Natural killer cell (primary cell): ENCODE data around the gene TMEM145. TPM values are rescaled to one million over a fixed set of nuclear protein-coding genes. Genes with fewer than 3 reads are reported as not detected.

ENCODE experiments used
- ATAC-seq, 3 donors: fragments of 150-1000 bp in 2 of 3; fragments of 200-7000 bp in 1 of 3; cut with Tn5 transposase; 1 replicate in 1 of 3; 2 replicates in 2 of 3; pipeline ENCODE4 v1.10.0; 2021; ENCODE audit warnings: mild to moderate bottlenecking in 2 of 3, moderate library complexity in 2 of 3
- DNase-seq, 2 donors: peaks; one replicate each; pipeline versions ENCODE4 v3.0.0 to v3.0.0-alpha.2; 2013 to 2021; ENCODE audit warnings: mixed read lengths in 1 of 2
- H3K27ac ChIP-seq: one replicate; pipeline ENCODE4 v1.5.1; 2013; ENCODE audit warnings: mild to moderate bottlenecking, low read length
- H3K27me3 ChIP-seq: one replicate; pipeline ENCODE4 v1.6.1; 2013; ENCODE audit warnings: low read length; ENCODE audit not compliant: control insufficient read depth, insufficient read depth
- H3K36me3 ChIP-seq: one replicate; pipeline ENCODE4 v1.6.1; 2013; ENCODE audit warnings: low read length; ENCODE audit not compliant: control insufficient read depth, insufficient read depth
- H3K4me1 ChIP-seq: one replicate; pipeline ENCODE4 v1.6.1; 2013; ENCODE audit warnings: low read length; ENCODE audit not compliant: control insufficient read depth, insufficient read depth
- H3K4me3 ChIP-seq: one replicate; pipeline ENCODE4 v1.5.1; 2013; ENCODE audit warnings: low read length
- H3K9me3 ChIP-seq: one replicate; pipeline ENCODE4 v1.6.1; 2013; ENCODE audit warnings: low read length; ENCODE audit not compliant: control insufficient read depth, insufficient read depth
- H3K27ac Mint-ChIP-seq, 2 donors: one replicate each; pipeline ENCODE4 v1.8.0; 2022; ENCODE audit warnings: mild to moderate bottlenecking in 2 of 2, mixed read lengths in 2 of 2, moderate library complexity in 1 of 2
- H3K27me3 Mint-ChIP-seq, 2 donors: one replicate each; pipeline ENCODE4 v1.8.0; 2022; ENCODE audit warnings: low read depth in 2 of 2, mixed read lengths in 2 of 2
- H3K36me3 Mint-ChIP-seq: one replicate; pipeline ENCODE4 v1.8.0; 2022; ENCODE audit warnings: mixed read lengths
- H3K4me1 Mint-ChIP-seq, 2 donors: one replicate each; pipeline ENCODE4 v1.8.0; 2022; ENCODE audit warnings: mixed read lengths in 2 of 2
- H3K4me3 Mint-ChIP-seq: one replicate; pipeline ENCODE4 v1.8.0; 2022; ENCODE audit warnings: mild to moderate bottlenecking, moderate library complexity, mixed read lengths
- H3K9me3 Mint-ChIP-seq, 2 donors: one replicate each; pipeline ENCODE4 v1.8.0; 2022; ENCODE audit warnings: mixed read lengths in 2 of 2
- WGBS: methylation state at CpG from one replicate; pipeline ENCODE4 v1.1.7; 2013; ENCODE audit warnings: missing lambda C conversion rate; ENCODE audit not compliant: insufficient coverage; 5-methylcytosine and 5-hydroxymethylcytosine counted together
- intact Hi-C: fragments of 100-400 bp; cut with micrococcal nuclease; formaldehyde crosslinking; loops from one replicate; pipeline ENCODE4 v1.14.2; 2022
- total RNA-seq, 4 donors: library from RNA; stranded (reverse); fragments of 120-200 nt in 1 of 4; gene quantifications; one replicate each; pipeline versions ENCODE4 v1.2.3 to v1.2.4, GENCODE V29; 2013 to 2022
- TF ChIP-seq, protein P1 (sequence below): fragments of 200-600 bp; IDR thresholded peaks from one replicate; pipeline ENCODE4 v1.8.0; 2022; ENCODE audit warnings: antibody characterized with exemption

The TMEM145 gene
- total RNA-seq, 3 donors from 2014 or later (not counting 1 experiment from before 2014, with no cell fraction given) = not detected

DNA sequence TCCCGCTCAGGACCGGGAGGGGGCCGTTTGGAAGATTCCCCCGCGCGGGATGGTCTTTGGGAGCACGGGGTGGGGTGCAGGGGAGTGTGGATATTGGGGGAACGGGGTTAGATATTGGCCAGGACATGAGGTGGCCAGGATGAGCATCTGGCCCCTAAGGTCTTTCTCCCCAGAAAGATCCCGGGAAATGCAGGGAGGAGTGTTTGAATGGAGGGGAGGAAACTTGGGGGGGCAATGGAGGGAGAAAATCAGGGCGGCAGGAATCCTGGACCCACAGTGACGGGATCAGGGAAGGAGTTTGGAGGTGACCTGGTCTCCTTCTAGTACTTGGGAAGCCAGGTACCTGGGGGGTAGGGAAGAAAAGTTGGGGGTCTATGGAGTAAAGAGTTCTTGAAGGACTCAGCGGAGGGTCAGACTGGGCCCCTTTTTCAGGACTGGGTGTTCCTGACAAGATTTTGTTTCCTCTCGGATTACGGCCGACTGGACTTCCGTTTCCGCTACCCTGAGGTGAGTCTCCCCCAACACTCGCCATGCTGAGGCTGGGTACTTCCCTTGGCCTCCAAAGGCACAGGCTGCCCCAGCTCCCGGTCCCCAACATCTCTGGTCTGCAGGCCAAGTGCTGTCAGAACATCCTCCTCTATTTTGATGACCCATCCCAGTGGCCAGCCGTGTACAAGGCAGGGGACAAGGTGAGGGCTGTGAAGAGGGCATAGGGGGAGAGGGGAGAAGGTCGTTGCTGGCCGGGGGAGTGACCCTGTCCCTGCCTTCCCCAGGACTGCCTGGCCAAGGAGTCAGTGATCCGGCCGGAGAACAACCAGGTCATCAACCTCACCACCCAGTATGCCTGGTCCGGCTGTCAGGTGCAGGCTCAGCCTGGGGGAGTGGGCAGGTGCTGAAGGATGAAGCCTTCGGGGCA lies 989 bp downstream of the TMEM145 start:
- peaks cover 23 to 39% of the 10 kb centered on the region in 2 donors for H3K27me3 Mint-ChIP-seq

DNA sequence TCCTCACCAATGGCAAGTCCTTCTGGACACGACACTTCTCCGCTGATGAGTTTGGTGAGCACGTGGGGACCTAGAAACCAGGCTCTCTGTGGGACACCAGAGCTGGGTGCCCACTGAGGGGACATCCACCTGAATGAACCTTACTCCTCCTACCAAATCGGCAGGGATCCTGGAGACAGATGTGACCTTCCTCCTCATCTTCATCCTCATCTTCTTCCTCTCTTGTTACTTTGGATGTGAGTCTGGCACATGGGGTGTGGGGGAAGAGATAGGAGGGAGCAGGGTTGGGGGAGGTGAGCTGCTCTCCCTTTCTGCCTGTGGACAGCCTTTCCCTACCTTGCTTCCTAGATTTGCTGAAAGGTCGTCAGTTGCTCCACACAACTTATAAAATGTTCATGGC lies 1.9 kb downstream of the TMEM145 start:
- no peak overlapping the region for H3K27ac ChIP-seq
- intact Hi-C loops = no loop called here
- peaks cover 23 to 34% of the 10 kb centered on the region in 2 donors for H3K4me1 Mint-ChIP-seq
- H3K36me3 Mint-ChIP-seq = no peaks in the 10 kb centered on the region
- WGBS = 92% methylated on average over 4 of the region's 5 CpGs
- H3K27me3 Mint-ChIP-seq = peaks cover 23 to 39% of the 10 kb centered on the region in 2 donors
- TF ChIP-seq, protein P1, sequence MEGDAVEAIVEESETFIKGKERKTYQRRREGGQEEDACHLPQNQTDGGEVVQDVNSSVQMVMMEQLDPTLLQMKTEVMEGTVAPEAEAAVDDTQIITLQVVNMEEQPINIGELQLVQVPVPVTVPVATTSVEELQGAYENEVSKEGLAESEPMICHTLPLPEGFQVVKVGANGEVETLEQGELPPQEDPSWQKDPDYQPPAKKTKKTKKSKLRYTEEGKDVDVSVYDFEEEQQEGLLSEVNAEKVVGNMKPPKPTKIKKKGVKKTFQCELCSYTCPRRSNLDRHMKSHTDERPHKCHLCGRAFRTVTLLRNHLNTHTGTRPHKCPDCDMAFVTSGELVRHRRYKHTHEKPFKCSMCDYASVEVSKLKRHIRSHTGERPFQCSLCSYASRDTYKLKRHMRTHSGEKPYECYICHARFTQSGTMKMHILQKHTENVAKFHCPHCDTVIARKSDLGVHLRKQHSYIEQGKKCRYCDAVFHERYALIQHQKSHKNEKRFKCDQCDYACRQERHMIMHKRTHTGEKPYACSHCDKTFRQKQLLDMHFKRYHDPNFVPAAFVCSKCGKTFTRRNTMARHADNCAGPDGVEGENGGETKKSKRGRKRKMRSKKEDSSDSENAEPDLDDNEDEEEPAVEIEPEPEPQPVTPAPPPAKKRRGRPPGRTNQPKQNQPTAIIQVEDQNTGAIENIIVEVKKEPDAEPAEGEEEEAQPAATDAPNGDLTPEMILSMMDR = no peak
- no peaks in the 10 kb centered on the region for H3K36me3 ChIP-seq
- H3K4me1 ChIP-seq = peaks cover 36% of the 10 kb centered on the region
- no peaks in the 10 kb centered on the region for H3K9me3 Mint-ChIP-seq
- no peak overlapping the region for H3K4me3 ChIP-seq
- ATAC-seq (no peak), DNase-seq (no peak)
- H3K27ac Mint-ChIP-seq = no peak overlapping the region
- peak overlapping the region; percentile 25 for H3K4me3 Mint-ChIP-seq
- no peaks in the 10 kb centered on the region for H3K9me3 ChIP-seq
- H3K27me3 ChIP-seq = peaks cover 25% of the 10 kb centered on the region

More for the DNA sequence above, 989 bp downstream of the TMEM145 start:
- H3K27ac ChIP-seq = no peak overlapping the region
- DNase-seq = no peak
- H3K4me1 ChIP-seq = peaks cover 36% of the 10 kb centered on the region
- peaks cover 25% of the 10 kb centered on the region for H3K27me3 ChIP-seq
- no peaks in the 10 kb centered on the region for H3K9me3 ChIP-seq
- H3K9me3 Mint-ChIP-seq = no peaks in the 10 kb centered on the region
- peaks cover 23 to 34% of the 10 kb centered on the region in 2 donors for H3K4me1 Mint-ChIP-seq
- H3K36me3 Mint-ChIP-seq = no peaks in the 10 kb centered on the region
- intact Hi-C loops = no loop called here
- no peak for ATAC-seq
- no peaks in the 10 kb centered on the region for H3K36me3 ChIP-seq
- TF ChIP-seq, protein P1 = no peak
- H3K4me3 Mint-ChIP-seq = peak overlapping the region; percentile 49
- no peak overlapping the region for H3K27ac Mint-ChIP-seq
- H3K4me3 ChIP-seq = no peak overlapping the region
- 32% methylated on average over 24 of the region's 26 CpGs for WGBS

- Mint-ChIP-seq H3K4me1 (peaks cover 23 to 34% of the 10 kb centered on the region in 2 donors), H3K27ac (peak overlapping the region in 1 of 2 donors; percentile 8), H3K27me3 (peaks cover 15 to 31% of the 10 kb centered on the region in 2 donors), H3K4me3 (peak overlapping the region; percentile 22), H3K36me3 (no peaks in the 10 kb centered on the region), H3K9me3 (no peaks in the 10 kb centered on the region)
- Histone ChIP-seq H3K4me1 (peaks cover 36% of the 10 kb centered on the region), H3K4me3 (no peak overlapping the region), H3K36me3 (no peaks in the 10 kb centered on the region), H3K27me3 (peaks cover 23% of the 10 kb centered on the region), H3K27ac (no peak overlapping the region), H3K9me3 (no peaks in the 10 kb centered on the region)
- ATAC-seq (peak; percentile 53 to 58 (median 53)), DNase-seq (no peak)
- TF ChIP-seq, protein P1 = no peak
- WGBS = 26% methylated on average over 27 of the region's 28 CpGs
- intact Hi-C loops = no loop called here
Measured at GRCh38 chr19:42316223-42317211, 3.4 kb downstream of the TMEM145 start.
